ENCODE results near the gene NOL9.

DNA sequence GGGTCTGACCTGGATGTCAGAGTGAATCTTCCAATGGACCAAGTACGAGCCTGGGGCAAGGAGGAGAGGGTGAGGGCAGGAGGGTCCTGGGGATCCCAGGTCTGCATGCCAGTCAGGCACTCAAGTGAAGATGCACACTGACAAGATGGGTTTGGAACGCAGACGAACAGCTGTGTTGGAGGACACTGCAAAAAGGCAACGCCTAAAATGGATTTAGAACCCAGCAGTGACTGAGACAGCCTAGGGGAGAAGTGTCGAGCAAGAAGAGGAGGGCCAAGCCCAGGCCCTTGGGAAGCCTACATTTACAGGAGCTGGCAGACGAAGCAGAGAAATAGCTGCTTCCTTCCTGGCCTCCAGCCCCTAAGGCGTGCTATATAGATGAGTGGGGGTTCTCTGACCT lies 25.8 kb downstream of the NOL9 start:
- no peak for TF ChIP-seq CTCF (IDR thresholded peaks at IDR 0.05)
- TF ChIP-seq POLR2A (IDR thresholded peaks at IDR 0.05) = no peak

Data from vagina (tissue), 2 donors.